Liver (tissue), 3 donors: ENCODE data around the gene KIRREL1.

Experiments used
- CTCF ChIP-seq: fragments of 150-350 bp; IDR thresholded peaks from 2 replicates; pipeline ENCODE4 v1.5.1; 2017; ENCODE audit warnings: improper control_type of control experiment, low read depth, low read length; ENCODE audit not compliant: missing input control
- JUND ChIP-seq, 2 donors: IDR thresholded peaks; 2 replicates each; pipeline ENCODE4 v1.6.1; 2016; ENCODE audit warnings: antibody characterized with exemption in 2 of 2
- RAD21 ChIP-seq, 2 donors: IDR thresholded peaks; 2 replicates each; pipeline ENCODE4 v1.6.1; 2016; ENCODE audit warnings: antibody characterized with exemption in 2 of 2, mild to moderate bottlenecking in 2 of 2
- REST ChIP-seq: IDR thresholded peaks from 2 replicates; pipeline ENCODE4 v1.6.1; 2016; ENCODE audit warnings: antibody characterized with exemption, mild to moderate bottlenecking
- RXRA ChIP-seq, 2 donors: IDR thresholded peaks; 2 replicates each; pipeline ENCODE4 v1.6.1; 2017 to 2018; ENCODE audit warnings: antibody characterized with exemption in 2 of 2, mild to moderate bottlenecking in 1 of 2
- SP1 ChIP-seq: IDR thresholded peaks from 2 replicates; pipeline ENCODE4 v1.6.1; 2018; ENCODE audit warnings: antibody characterized with exemption, mild to moderate bottlenecking
- TAF1 ChIP-seq: conservative IDR thresholded peaks from 2 replicates; pipeline ENCODE4 v1.6.1; 2016; ENCODE audit warnings: antibody characterized with exemption, mild to moderate bottlenecking
- YY1 ChIP-seq: IDR thresholded peaks from 2 replicates; pipeline ENCODE4 v1.6.1; 2016; ENCODE audit warnings: antibody characterized with exemption, mild to moderate bottlenecking
- donor health status: healthy.
- donor health status: healthy.

- no peak for TF ChIP-seq REST
- no peak for TF ChIP-seq JUND (IDR thresholded peaks at IDR 0.05)
- TF ChIP-seq CTCF, result no peak
- TF ChIP-seq RXRA (IDR thresholded peaks at IDR 0.05), result no peak
- no peak for TF ChIP-seq YY1
- TF ChIP-seq SP1, result no peak
- TF ChIP-seq RAD21 (IDR thresholded peaks at IDR 0.05), result no peak
- TF ChIP-seq TAF1, result no peak
Measured at GRCh38 chr1:158046715-158047510, 53.5 kb downstream of the KIRREL1 start.
